Colonic mucosa (tissue), 4 donors: ENCODE measurements around the gene DIRAS1. TPM values are rescaled to one million over a fixed set of nuclear protein-coding genes. Genes with fewer than 3 reads are reported as not detected.
"Not testable (repeated sequence)": the region's sequence is repeated elsewhere in the genome, so short reads cannot be mapped to it uniquely, and the experiment has no call there.

ENCODE experiments used
- DNase-seq: peaks from one replicate; pipeline ENCODE4 v3.0.0-alpha.2; 2020
- H3K27ac ChIP-seq: fragments of 200-600 bp; one replicate; pipeline ENCODE4 v1.8.0; 2021
- H3K27me3 ChIP-seq: fragments of 200-600 bp; one replicate; pipeline ENCODE4 v1.8.0; 2021
- H3K36me3 ChIP-seq: fragments of 200-600 bp; one replicate; pipeline ENCODE4 v1.8.0; 2021
- H3K4me1 ChIP-seq: fragments of 200-600 bp; one replicate; pipeline ENCODE4 v1.8.0; 2021; ENCODE audit warnings: mild to moderate bottlenecking
- H3K4me3 ChIP-seq: fragments of 200-600 bp; one replicate; pipeline ENCODE4 v1.8.0; 2021
- H3K9ac ChIP-seq, 2 donors: one replicate each; pipeline ENCODE4 v1.7.0; 2013; ENCODE audit warnings: control low read depth in 2 of 2, low read depth in 2 of 2, low read length in 2 of 2
- H3K9me3 ChIP-seq: fragments of 200-600 bp; one replicate; pipeline ENCODE4 v1.8.0; 2021
- intact Hi-C: fragments of 100-400 bp; cut with DNase I; formaldehyde crosslinking; loops from one replicate; pipeline ENCODE4 v1.14.1; 2022
- total RNA-seq, 2 donors: library from RNA; stranded (reverse); fragmentation: NEBNext Ultra II Directional in 1 of 2; extraction: Animal tissue kit (Norgen Biotek cat#: 25700) in 1 of 2; gene quantifications; one replicate each; pipeline ENCODE4 v1.2.1, GENCODE V29; 2021
- TF ChIP-seq, protein P1 (sequence below): fragments of 200-600 bp; IDR thresholded peaks from one replicate; pipeline ENCODE4 v1.8.0; 2022; ENCODE audit warnings: antibody characterized with exemption, mild to moderate bottlenecking
- donor health status: healthy.
- donor health status: DM: no; HTN: no; CAD: no.
- donor health status: DM: no; HTN: no; CAD: no.

Gene DIRAS1
- total RNA-seq, 2 donors from 2014 or later = 0.49 to 1.7 TPM

DNA sequence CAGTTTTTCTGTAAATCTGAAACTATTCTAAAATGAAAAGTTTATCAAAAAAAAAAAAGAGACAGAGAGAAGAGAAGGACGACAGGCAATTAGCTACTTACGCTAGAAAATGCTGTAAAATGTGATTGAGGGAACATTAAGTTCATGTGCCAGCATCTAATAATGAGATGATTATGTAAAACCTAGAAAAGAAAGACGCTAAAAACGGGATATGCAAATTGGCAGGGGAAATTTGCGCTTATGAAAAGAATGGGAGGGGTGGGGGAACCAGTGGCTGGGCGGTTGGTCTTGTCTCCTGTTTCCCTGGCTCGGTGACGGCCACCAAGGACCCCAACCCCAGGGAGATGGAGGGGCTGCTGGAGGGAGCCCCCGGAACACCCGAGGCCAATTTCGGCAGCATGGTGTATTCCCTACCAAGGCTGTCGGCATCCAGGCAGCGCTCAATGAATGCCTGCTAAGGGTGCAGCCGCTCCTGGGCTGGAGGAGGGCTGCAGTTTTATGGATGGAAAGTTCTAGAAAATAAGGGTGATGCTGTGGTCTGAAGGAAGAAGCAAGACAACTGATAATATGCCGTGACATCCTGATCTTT, 52.9 kb downstream of the DIRAS1 start:
- Histone ChIP-seq H3K27me3 (no peaks in the 10 kb centered on the region), H3K4me1 (no peaks in the 10 kb centered on the region), H3K9ac (no peak overlapping the region), H3K9me3 (no peaks in the 10 kb centered on the region), H3K36me3 (no peaks in the 10 kb centered on the region), H3K4me3 (no peak overlapping the region), H3K27ac (no peak overlapping the region)
- no peak for DNase-seq
- TF ChIP-seq, protein P1, sequence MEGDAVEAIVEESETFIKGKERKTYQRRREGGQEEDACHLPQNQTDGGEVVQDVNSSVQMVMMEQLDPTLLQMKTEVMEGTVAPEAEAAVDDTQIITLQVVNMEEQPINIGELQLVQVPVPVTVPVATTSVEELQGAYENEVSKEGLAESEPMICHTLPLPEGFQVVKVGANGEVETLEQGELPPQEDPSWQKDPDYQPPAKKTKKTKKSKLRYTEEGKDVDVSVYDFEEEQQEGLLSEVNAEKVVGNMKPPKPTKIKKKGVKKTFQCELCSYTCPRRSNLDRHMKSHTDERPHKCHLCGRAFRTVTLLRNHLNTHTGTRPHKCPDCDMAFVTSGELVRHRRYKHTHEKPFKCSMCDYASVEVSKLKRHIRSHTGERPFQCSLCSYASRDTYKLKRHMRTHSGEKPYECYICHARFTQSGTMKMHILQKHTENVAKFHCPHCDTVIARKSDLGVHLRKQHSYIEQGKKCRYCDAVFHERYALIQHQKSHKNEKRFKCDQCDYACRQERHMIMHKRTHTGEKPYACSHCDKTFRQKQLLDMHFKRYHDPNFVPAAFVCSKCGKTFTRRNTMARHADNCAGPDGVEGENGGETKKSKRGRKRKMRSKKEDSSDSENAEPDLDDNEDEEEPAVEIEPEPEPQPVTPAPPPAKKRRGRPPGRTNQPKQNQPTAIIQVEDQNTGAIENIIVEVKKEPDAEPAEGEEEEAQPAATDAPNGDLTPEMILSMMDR = no peak
- intact Hi-C loops = no loop called here

DNA sequence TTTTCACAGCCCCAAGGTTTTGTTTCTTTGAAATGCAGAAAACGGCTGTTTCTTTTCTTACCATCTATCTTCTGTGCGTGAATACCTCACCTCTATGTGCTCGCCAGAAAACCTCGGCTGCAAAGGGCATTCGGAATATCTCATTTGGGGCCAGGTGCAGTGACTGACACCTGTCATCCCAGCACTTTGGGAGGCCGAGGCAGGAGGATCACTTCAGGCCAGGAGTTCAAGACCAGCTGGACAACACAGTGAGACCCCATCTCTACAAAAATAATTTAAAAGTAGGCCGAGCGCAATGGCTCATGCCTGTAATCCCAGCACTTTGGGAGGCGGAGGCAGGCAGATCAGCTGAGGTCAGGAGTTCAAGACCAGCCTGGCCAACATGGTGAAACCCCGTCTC, 53.8 kb downstream of the DIRAS1 start:
- DNase-seq, intact Hi-C loops, H3K9me3 ChIP-seq, H3K27me3 ChIP-seq, H3K4me1 ChIP-seq, H3K9ac ChIP-seq, H3K4me3 ChIP-seq, H3K27ac ChIP-seq, H3K36me3 ChIP-seq: not testable (repeated sequence)

GRCh38 chr19:2666344-2666994, 54.7 kb downstream of the DIRAS1 start:
- no peak overlapping the region for H3K4me3 ChIP-seq
- no peaks in the 10 kb centered on the region for H3K9me3 ChIP-seq
- H3K27me3 ChIP-seq = no peaks in the 10 kb centered on the region
- no peaks in the 10 kb centered on the region for H3K4me1 ChIP-seq
- TF ChIP-seq, protein P1 = no peak
- intact Hi-C loops = no loop called here
- no peak overlapping the region for H3K27ac ChIP-seq
- no peak for DNase-seq
- no peaks in the 10 kb centered on the region for H3K36me3 ChIP-seq
- H3K9ac ChIP-seq = no peak overlapping the region

DNA sequence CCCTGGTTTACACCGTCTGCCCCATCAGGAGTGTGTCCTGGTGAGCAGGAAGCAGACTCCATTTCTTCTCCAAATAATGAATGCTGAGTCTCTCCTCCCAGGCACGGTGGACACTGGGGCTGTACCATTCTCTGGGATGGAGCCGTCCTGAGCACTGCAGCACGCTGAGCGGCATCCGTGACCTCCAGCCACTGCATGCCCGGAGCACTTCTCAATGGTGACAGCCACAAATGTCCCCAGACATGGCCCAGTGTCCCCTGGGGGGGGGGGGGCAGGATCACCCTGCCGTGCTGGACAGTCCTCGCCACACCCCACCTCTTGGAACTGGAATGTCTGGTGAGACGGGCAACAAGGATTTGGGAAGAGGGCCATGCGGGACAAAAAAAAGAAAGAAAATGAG, 56.1 kb downstream of the DIRAS1 start:
- Histone ChIP-seq H3K27me3 (no peaks in the 10 kb centered on the region), H3K4me1 (no peaks in the 10 kb centered on the region), H3K9me3 (no peaks in the 10 kb centered on the region), H3K9ac (no peak overlapping the region), H3K4me3 (no peak overlapping the region), H3K36me3 (no peaks in the 10 kb centered on the region), H3K27ac (no peak overlapping the region)
- intact Hi-C loops = no loop called here
- TF ChIP-seq, protein P1 = no peak
- no peak for DNase-seq

Other genes with a start within 250 kb of the DIRAS1 start
- gene GADD45B, start 245.2 kb downstream of the DIRAS1 start, total RNA-seq = 10 to 100 TPM; 17.5 to 21.6 TPM
- gene GNG7, start 18.7 kb downstream of the DIRAS1 start, total RNA-seq = 1 to 10 TPM; 1.5 to 3.2 TPM
- 10 to 100 TPM; 14.8 to 34.3 TPM for gene SLC39A3, start 18.6 kb upstream of the DIRAS1 start, total RNA-seq
- 10 to 100 TPM; 46.5 to 80.6 TPM for gene SGTA, start 61.9 kb upstream of the DIRAS1 start, total RNA-seq
- 100 to 1,000 TPM in 1 of 2 donors, 10 to 100 TPM in 1; 45.5 to 139 TPM for gene THOP1, start 64.1 kb upstream of the DIRAS1 start, total RNA-seq
- 1 to 10 TPM; 3.0 to 5.1 TPM for gene ZNF554, start 98.5 kb upstream of the DIRAS1 start, total RNA-seq
- 1 to 10 TPM; 3.2 to 5.5 TPM for gene ZNF555, start 120.1 kb upstream of the DIRAS1 start, total RNA-seq
- gene ZNF556, start 146.0 kb upstream of the DIRAS1 start, total RNA-seq = under 1 TPM in 1 of 2 donors, not detected in 1; 0.22 TPM
- gene ZNF57, start 179.6 kb upstream of the DIRAS1 start, total RNA-seq = 10 to 100 TPM; 10.9 to 12.4 TPM
- gene ZNF77, start 223.6 kb upstream of the DIRAS1 start, total RNA-seq = 1 to 10 TPM; 3.1 to 3.3 TPM